Measurements from ENCODE around the gene PLXNC1.

Gene PLXNC1

DNA sequence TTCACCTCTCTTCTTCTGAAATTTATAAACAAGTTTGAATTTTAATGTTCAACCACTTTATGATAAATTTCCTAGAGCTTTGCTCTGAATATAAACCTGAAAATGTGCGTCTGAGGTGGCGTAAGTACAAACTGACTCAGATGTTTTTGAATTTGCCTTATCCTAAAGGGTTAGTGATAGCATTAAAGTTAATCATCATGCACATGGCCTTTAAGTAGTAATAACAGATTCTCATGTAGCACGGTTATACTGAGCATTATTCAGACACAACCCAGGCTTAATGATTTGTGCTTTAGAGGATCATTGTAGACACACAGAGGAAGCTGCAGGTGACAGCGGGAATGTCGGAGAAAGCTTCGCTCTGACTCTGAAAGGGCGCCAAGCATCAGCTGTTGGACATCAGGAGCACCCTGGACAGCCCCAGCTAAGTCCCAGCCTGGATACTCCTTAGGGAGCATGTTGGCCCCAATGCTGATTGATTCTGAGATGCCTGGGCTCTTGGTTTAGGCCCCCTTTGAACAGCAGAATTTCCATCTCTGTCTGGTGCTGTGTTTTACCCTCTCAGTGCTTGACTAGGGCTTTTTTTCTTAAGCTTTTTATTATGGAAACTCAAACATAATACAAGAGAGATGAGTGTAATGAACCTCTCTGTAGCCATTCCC lies 91.1 kb downstream of the PLXNC1 start:
- DNase-seq (ENCODE audit: low read depth in 2 of 2): no peak

DNA sequence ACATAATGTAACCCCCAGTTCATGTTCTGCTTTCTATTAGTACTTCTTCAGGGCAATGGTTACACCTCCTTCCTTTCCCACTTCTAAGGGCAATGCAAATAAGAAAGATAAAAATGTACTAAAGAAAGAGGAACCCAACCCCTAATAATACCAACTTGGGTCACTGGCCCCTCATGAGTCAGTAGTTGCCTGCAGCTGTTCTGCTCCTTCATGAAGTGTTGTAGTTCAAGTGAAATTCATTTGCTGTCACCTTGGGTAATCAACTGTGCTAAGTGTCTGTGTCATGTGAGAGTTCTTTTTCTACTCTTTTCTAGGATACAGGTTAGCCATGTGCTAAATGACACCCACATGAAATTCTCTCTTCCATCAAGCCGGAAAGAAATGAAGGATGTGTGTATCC lies 91.8 kb downstream of the PLXNC1 start:
- DNase-seq (ENCODE audit: low read depth in 2 of 2): no peak

DNA sequence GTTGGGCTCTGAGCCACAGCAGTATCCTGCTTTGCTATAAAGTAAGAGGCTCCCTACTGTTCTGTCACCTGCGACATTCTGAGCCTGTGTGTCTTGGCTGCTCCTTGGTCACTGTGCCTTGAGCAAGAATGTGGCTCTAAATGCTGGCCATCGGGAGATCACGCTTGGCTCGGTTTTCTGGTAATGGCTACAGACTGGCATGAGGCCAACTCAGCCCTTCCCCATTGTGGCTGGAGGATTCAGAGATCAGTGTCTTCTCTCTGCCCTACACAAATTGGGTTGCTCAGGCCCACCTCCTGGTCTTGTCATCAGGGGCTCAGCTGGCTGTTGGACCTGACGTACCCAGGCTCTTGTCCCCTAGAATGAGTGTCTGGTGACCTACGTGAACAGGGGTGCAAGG lies 94.5 kb downstream of the PLXNC1 start:
- DNase-seq (ENCODE audit: low read depth in 2 of 2): no peak

DNA sequence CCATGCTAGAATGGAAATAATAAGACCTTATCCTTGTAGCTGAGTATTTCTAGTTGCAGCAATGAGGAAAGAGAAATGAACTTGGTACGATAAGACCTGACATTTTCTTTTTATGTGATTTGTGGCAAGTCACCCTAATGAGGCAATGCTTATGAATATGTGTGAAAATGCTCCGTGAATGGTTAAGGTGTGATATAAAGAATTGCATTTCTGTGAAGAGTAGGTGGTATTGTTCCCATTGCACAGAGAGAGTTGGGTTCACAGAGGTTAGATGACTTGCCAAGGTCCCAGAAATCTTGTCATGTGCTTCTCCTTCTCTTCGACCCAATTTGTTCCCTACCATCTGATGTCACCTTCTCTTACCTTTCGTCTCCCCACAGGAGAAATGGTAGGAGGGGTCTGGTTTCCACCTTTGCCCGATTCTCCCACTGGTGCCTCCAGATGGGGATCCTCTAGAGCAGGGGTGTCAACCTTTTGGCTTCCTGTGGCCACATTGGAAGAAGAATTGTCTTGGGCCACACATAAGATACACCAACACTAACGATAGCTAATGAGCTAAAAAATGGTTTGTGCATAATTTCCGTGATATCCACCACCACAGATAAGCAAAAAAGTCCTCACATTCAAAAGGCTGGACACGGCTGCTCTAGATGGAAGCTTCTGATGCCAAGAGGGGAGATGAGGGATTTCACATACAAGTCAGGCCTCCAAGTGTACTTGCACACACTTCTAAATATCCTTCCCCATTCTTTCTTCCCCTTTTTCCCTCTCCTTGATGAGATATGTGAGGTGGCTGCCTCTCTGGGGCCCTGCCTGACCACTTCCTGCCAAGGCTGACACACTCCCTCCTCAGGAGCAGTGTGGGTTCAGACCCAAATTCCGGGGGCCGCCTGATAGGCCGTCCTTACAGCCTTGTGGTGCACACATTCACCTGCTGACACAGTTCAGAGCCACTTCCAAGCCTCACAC lies 96.1 kb downstream of the PLXNC1 start:
- no peak for DNase-seq (ENCODE audit: low read depth in 2 of 2)

DNA sequence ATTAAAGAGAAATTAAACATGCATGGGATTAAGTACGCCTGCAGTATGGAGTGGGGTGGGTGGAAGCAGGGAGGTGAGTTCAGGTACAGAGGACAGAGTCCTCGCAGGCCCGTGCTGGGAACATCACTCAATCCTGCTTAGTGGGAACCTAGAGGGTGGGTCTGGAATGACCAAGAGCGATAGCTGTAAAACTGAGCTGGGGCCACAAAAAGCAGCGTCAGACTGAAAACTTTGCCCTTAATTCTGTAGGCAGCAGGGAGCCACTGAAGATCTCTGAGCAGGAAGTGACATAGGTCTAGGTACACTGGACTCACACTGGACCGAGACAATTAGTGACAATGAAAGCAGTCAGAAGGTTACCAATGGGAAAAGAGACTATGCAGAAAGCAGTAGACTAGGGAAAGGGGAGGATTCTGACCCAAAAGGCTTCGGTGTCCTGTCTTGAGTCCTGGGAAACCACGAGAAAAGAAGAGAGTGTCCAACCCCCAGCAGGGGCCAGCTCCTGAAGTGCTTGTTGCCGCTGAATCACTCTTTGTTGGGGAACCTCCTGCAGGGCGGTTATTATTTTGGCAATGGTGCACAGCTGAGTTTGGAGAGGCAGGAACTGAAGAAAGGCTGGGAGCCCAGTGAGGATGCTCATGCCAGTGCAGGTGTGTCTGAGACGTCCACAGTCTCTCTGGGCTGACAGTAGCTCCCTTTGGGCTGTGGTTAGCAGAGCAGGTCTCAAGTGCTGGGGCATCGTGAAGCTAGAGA lies 97.4 kb downstream of the PLXNC1 start:
- no peak for DNase-seq (ENCODE audit: low read depth in 2 of 2)

DNA sequence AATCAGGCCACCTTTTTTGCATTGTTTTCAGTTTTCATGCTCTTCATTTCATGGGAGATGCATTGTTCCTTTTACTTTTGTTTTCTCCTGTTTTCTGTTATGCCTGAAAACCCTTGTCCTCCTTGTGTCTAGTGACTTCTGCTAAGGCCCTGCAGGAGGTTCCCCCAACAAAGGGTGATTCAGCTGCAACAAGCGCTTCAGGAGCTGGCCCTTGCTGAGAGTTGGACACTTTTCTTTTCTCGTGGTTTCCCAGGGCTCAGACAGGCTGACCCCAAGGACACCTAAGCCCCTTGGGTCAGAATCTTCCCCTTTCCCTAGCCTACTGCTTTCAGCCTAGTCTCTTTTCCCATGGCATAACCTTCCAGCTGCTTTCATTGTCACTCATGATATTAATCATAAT lies 98.9 kb downstream of the PLXNC1 start:
- no peak for DNase-seq (ENCODE audit: low read depth in 2 of 2)

DNA sequence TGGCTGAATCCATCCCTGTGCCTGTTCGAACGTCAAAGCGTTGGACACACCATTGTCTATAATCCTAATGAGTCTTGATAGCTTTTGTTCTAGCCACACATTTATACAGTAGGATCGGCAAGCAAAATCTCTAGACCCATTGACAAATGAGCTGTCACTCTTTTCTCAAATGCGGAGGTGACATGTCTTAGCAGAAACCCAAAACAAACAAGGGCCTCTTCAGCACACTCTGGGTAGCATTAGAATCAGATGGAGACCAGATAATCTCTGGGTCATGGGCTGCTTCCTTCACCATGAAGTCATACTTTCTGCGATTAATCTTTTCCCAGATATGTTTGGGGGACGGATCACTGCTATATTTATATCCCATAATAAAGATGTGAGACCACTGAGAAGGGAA lies 100.2 kb downstream of the PLXNC1 start:
- no peak for DNase-seq (ENCODE audit: low read depth in 2 of 2)

DNA sequence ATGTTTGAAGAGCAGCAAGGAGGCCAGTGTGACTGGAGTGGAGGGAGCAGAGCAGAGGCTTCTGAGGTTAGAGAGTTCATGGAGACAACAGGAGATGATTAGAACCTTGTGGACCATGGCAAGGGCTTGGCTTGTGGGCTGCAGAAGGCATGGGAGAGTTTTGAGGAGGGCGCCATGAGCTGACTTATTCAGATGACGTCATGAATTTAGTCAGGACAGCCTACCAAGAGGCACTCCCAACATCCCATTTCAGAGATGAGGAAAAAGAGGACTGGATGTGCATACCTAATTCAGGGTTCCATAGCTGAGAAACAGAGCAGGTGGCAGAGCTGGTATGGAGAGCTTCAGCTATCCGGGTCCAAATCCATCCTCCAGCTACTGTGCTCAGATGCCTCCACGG lies 101.8 kb downstream of the PLXNC1 start:
- DNase-seq (ENCODE audit: low read depth in 2 of 2): no peak

DNA sequence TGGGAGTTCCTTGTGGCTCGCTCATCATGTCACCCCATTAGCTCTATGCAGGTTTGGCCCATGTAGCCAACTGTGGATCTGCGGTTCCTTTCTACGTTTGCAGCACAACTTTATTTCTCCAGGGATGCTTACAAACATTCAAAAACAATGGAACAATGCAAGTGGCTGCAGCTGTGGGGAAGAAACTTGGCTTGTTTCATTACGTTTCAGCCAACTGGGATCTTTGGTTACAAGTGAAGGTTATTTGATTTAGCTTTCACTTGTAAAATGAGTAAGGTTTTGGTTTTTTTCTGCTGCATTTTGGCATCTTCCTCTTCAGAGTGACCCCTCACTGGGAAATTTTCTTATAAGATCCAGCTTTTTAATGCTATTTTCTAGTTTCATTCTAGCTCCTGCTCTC lies 105.9 kb downstream of the PLXNC1 start:
- no peak for DNase-seq (ENCODE audit: low read depth in 2 of 2)

DNA sequence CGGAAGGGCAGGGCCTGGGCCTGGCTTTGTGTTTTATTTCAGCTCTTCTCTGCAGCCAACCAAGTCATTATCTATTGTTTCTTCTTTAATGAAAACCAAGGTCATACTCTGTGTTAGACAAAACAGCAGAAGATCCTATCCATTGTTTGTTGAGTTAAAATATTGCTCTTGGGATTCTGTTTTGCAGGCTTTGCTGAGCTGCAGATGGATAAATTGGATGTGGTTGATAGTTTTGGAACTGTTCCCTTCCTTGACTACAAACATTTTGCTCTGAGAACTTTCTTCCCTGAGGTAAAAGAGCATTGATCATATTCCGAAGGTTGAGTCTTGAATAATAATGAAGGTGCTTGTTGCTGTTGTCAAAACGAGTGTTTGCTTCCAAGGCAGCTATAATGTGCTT lies 106.6 kb downstream of the PLXNC1 start:
- no peak for DNase-seq (ENCODE audit: low read depth in 2 of 2)

DNA sequence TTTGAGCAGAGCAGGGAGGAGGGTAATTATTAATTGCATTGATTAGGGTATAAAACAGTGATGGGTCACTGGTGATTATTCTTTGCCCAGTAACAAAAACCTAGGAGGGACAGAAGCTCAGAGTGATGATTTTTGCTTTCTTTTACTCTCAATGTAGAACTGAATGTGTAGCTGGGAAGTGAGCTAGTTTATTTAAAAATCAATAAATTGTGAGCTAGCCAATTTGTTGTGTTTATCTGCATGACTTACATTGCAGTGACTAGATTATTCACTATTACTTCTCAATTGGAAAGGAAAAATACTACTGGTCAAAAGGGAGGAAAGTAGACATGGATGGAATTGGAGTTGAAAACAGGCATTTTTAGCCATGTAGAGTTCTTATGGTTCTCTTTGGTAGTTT lies 107.1 kb downstream of the PLXNC1 start:
- DNase-seq (ENCODE audit: low read depth in 2 of 2): no peak

DNA sequence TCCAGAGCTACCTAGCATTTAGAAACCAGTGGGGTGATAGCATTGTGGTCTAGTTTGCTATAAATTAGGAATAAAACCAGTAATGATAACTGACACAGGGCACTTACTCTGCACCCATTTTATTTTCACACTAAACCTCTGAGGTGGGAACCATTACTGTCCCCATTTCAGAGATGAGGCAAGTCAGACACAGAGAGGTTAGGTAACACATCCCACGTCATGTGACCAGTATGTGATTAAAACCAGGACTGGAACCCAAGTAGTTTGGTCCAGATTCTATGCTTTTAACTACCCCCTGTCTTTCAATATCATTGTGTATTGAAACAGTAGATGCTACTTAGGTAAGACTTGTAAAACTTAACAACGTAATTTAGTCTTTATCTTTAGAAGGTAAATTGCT lies 110.2 kb downstream of the PLXNC1 start:
- DNase-seq (ENCODE audit: low read depth in 2 of 2): no peak

DNA sequence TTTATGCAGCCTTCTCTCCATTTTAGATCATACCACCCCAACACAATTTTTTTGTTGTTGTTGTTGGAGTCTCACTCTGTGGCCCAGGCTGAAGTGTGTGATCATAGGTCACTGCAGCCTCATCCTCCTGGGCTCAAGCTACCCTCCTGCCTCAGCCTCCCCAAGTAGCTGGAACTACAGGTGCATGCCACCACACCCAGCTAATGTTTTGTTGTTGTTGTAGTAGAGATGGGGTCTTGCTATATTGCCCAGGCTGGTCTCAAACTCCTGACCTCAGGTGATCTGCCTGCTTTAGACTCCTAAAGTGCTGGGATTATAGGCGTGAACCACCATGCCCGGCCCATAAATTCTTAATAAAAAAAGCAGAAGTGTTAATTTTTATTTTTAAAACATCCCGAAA lies 111.6 kb downstream of the PLXNC1 start:
- no peak for DNase-seq (ENCODE audit: low read depth in 2 of 2)

DNA sequence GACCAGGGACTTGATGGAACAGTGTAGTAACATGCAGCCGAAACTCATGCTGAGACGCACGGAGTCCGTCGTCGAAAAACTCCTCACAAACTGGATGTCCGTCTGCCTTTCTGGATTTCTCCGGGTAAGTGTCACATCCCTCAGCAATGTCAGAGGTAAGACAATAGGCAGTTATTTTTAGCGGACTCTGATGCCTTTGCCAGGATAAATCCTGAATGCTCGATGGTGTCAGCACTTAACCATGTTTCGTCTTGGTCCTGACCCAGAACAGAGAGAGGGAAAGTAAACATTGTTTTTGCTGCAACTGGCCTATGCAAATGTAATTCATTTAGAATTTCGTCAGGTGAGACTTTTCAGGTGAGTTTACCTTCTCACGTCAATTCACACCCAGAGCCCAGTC lies 112.3 kb downstream of the PLXNC1 start:
- DNase-seq (ENCODE audit: low read depth in 2 of 2): no peak

DNA sequence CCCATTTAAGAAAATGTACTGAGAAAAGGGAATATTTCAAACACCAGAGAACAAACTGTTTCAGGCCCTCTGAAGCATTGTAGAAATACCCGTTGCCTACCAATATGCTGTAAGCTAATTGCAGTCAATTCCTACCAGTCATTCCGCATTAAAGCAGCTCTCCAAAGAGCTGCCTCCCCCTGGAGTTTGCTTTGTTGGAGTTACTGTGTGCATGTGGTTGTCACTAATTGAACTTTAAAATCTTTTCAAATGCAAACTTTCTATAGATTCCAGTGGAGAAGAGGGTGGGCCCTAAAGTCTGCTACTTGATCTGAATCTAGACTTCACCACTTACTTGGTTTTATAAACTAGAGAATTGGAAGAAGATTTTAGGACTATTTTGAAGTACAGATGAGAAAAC lies 112.7 kb downstream of the PLXNC1 start:
- DNase-seq (ENCODE audit: low read depth in 2 of 2): no peak

DNA sequence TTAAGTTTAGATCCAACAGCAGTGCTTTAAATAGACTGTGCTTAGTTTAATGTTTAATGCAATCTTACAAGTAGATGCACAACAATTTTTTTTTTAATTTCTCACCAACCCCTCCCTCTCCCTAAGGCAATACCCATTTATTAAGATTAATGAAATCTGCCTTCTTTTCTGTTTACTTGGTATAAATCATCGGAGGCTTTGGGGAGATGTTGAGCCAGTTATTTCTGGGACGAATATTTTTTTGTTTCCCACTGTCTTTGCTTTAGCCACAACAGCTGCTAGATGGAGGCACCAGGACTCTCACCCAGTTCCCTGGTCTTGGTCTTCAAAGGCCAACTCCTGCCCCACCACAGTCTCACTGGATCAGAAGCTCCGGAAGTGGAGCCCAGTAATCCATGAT lies 113.4 kb downstream of the PLXNC1 start:
- no peak for DNase-seq (ENCODE audit: low read depth in 2 of 2)

DNA sequence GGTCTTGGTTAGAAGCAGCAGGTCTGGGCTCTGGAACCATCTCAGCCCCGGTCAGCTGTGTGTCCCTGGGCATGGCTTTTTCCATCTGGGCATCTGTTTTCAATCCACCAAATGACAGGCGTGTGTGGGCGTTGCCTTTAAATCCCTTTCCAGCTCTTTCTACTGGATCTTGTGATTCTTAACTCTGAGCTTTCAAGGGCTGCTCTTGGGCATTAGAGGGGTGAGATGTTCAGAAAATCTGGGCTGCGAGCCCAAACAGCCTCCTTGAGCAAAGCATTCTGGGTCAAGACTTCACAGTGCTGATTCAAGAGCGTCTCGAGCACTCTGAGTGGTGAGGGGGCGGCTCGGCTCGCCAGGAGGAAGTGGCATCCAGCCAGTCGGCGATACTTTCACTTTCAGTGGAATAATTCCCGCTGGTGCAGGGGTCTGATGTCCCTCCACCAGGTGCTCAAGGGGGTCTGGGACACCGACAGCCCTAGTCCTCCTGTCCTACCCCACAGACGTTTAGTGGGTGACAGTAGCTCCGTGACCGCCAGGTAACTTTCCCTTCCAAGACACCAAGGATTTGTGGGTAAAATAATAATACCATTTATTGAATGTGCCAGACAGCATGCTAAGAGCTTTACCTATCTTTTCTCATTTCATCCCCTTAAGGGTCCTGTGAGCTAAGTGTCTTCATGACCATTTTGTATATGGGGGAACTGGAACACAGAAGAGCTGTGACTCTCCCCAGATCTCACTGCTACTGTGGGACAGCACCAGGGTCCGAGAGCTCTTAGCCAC lies 114.0 kb downstream of the PLXNC1 start:
- peak; percentile 32 to 39 for DNase-seq (ENCODE audit: low read depth in 2 of 2)

DNA sequence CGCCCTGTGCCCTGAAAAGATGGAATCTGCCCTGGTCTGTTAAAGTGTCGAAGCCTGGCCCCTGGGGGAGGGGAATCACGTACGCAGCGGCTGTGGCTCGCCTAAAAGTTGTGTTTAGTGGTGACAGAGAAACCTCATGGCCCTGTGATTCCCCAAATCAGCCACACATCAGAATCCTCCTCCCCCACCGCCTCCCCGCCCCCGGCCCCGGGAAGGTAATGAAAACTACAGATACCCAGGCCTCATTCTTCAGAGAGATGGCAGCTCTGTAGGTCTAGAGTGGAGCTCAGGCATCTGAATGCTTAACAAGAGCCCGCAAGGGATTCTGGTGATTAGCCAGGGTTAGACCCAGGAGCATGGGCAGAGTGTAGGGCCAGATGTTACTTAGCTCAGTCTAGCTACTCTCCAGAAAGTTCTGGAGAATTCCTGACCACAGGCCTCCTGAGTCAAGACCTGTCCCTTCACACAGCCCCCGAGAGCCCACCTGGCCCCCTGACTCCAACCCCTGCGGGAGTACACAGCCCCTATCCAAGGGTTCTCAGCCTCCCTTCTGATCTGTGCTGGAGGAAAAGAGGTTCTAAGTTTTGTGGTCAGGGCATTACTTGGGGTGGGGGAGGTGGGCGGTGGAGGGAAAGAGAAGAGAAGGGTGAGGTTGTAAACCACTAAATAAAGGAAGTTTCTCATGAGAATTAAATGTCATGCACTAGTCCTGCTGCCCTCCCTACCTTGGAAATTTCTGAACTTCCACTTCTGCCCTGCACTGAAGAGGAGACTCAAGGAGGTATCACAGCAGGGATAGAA lies 114.8 kb downstream of the PLXNC1 start:
- peak; percentile 8 to 50 for DNase-seq (ENCODE audit: low read depth in 2 of 2)

DNA sequence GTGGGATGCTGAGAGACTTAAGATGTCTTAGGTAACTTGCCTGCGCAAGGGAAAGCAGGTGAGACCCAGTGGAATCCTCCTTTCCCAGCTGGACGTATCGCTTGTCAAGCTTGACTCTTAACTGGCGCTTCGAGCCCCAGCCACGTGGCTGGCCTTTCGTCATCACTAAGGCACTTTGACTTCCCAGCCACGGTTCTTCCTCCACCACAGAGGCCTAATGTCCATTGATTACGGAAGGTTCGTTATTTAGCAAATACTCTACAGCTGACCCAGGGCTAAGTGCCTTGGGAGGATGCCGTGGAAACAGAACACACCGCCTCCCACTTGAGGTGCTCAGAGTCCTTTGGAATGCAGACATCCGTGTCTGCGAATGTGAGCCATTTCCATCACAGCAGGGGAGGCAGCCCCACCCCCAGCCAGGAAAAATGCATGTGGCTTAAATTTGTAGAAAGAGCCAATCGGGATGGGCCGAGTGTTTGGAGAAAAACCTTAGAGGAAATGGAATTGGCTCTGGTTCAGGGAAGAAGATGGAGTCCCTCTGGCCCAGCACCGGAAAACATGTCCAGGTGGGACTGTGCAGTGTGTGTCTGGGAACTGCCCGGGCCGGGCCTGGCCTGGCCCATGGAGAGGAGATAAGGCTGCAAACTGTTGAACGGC lies 115.7 kb downstream of the PLXNC1 start:
- DNase-seq (ENCODE audit: low read depth in 2 of 2): no peak

DNA sequence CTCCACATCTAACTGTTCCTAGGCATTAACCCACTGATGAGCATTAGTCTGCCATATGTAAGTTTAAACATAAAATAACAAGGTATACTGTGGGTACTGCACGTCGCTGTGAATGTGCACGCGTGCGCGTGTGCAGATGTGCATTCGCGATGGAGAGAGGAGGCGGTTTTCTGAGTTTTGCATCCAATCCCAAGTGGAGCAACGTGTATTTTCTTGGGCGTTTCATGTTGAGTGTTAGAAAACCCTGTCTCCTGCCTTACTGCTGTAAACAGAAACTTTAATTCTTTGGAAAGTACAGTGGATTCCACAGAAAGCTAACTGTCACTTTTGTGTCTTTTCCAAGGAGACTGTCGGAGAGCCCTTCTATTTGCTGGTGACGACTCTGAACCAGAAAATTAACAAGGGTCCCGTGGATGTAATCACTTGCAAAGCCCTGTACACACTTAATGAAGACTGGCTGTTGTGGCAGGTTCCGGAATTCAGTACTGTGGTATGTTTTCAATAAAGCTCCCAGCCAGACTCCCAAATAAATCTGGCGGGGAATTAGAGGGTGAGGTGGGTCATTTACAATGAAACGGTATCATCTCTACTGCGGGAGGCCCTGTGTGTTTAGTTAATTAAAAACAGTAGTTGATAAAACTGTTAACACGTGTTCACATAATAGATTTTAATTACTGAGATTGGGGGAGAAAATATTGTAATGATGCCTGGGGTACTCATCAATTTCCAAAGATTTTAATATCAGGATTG lies 116.5 kb downstream of the PLXNC1 start:
- DNase-seq (ENCODE audit: low read depth in 2 of 2): no peak
